Endothelial cell (in vitro differentiated cells): ENCODE data around the gene GALNT6. TPM values are rescaled to one million over a fixed set of nuclear protein-coding genes. Genes with fewer than 3 reads are reported as not detected.
"Not testable (repeated sequence)": the region's sequence is repeated elsewhere in the genome, so short reads cannot be mapped to it uniquely, and the experiment has no call there.

Source experiments
- DNase-seq: peaks from one replicate; pipeline ENCODE4 v3.0.0; 2021; ENCODE audit warnings: low spot score
- H3K27ac Mint-ChIP-seq: one replicate; pipeline ENCODE4 v1.8.0; 2021; ENCODE audit warnings: mixed read lengths, inconsistent platforms; ENCODE audit not compliant: unreplicated experiment
- H3K27me3 Mint-ChIP-seq: one replicate; pipeline ENCODE4 v1.8.0; 2021; ENCODE audit warnings: mild to moderate bottlenecking, moderate library complexity, mixed read lengths, inconsistent platforms; ENCODE audit not compliant: unreplicated experiment
- H3K36me3 Mint-ChIP-seq: one replicate; pipeline ENCODE4 v1.8.0; 2021; ENCODE audit warnings: mild to moderate bottlenecking, low read depth, mixed read lengths, inconsistent platforms; ENCODE audit not compliant: unreplicated experiment
- H3K4me1 Mint-ChIP-seq: one replicate; pipeline ENCODE4 v1.8.0; 2021; ENCODE audit warnings: mild to moderate bottlenecking, mixed read lengths, inconsistent platforms; ENCODE audit not compliant: unreplicated experiment
- H3K4me3 Mint-ChIP-seq: one replicate; pipeline ENCODE4 v1.8.0; 2021; ENCODE audit warnings: mild to moderate bottlenecking, mixed read lengths, inconsistent platforms; ENCODE audit not compliant: unreplicated experiment
- H3K9me3 Mint-ChIP-seq: one replicate; pipeline ENCODE4 v1.8.0; 2021; ENCODE audit warnings: mixed read lengths, inconsistent platforms; ENCODE audit not compliant: unreplicated experiment
- total RNA-seq: library from RNA; stranded (reverse); fragmentation: NEBNext Ultra II Directional; extraction: Animal tissue kit (Norgen Biotek cat#: 25700); gene quantifications from one replicate; pipeline ENCODE4 v1.2.1, GENCODE V29; 2021; ENCODE audit not compliant: unreplicated experiment
- TF ChIP-seq, protein P1 (sequence below): fragments of 200-600 bp; sonication (generic); IDR thresholded peaks from one replicate; pipeline ENCODE4 v1.5.0; 2021; ENCODE audit warnings: antibody characterized with exemption; ENCODE audit not compliant: unreplicated experiment

Gene GALNT6
- total RNA-seq, 1 donor from 2014 or later, result 12.5 TPM

DNA sequence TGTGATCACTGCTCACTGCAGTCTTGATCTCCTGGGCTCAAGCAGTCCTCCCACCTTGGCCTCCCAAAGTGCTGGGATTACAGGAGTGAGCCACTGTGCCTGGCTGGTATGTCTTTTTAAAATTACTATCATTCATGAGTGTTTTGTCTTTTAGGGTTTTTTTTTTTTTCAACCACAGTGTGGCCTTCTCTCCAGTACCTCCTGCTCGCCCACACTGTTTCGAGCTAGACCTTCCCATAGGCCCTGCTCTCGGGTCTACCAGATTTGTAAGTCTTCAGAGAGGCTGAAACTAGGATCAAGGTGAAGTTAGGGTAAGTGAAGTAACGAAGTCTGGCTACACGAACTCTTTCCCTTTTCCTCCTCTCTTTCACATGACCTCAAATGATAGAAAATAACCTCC is 68.8 kb downstream of the GALNT6 start:
- Mint-ChIP-seq H3K4me1 (peaks cover 20% of the 10 kb centered on the region), H3K4me3 (no peak overlapping the region), H3K9me3 (no peaks in the 10 kb centered on the region), H3K27ac (no peak overlapping the region), H3K27me3 (peaks cover 2% of the 10 kb centered on the region), H3K36me3 (no peaks in the 10 kb centered on the region)
- TF ChIP-seq, protein P1, sequence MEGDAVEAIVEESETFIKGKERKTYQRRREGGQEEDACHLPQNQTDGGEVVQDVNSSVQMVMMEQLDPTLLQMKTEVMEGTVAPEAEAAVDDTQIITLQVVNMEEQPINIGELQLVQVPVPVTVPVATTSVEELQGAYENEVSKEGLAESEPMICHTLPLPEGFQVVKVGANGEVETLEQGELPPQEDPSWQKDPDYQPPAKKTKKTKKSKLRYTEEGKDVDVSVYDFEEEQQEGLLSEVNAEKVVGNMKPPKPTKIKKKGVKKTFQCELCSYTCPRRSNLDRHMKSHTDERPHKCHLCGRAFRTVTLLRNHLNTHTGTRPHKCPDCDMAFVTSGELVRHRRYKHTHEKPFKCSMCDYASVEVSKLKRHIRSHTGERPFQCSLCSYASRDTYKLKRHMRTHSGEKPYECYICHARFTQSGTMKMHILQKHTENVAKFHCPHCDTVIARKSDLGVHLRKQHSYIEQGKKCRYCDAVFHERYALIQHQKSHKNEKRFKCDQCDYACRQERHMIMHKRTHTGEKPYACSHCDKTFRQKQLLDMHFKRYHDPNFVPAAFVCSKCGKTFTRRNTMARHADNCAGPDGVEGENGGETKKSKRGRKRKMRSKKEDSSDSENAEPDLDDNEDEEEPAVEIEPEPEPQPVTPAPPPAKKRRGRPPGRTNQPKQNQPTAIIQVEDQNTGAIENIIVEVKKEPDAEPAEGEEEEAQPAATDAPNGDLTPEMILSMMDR, result no peak
- no peak for DNase-seq

DNA sequence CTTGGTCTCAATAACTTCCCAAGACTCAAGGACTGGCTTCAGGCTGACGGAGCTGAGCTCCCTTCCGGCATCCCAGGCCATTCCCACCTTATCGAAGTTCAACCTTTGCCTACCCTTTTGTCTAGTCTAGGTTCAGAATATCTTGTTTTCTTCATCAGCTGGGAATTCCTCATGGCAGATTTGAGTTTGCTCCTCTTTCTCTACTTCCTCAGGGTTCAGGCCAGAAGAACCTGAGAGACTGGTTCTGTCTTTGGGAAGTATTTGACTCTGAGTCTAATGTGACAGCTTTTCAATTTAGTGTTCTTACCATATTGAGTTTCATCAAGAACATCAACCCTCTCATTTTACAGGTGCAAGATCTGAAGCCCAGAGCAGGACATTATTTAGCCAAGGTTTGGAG is 69.3 kb downstream of the GALNT6 start:
- Mint-ChIP-seq H3K9me3 (no peaks in the 10 kb centered on the region), H3K36me3 (no peaks in the 10 kb centered on the region), H3K27ac (no peak overlapping the region), H3K4me1 (peaks cover 16% of the 10 kb centered on the region), H3K27me3 (peaks cover under 1% of the 10 kb centered on the region), H3K4me3 (no peak overlapping the region)
- TF ChIP-seq, protein P1, result no peak
- DNase-seq, result no peak

DNA sequence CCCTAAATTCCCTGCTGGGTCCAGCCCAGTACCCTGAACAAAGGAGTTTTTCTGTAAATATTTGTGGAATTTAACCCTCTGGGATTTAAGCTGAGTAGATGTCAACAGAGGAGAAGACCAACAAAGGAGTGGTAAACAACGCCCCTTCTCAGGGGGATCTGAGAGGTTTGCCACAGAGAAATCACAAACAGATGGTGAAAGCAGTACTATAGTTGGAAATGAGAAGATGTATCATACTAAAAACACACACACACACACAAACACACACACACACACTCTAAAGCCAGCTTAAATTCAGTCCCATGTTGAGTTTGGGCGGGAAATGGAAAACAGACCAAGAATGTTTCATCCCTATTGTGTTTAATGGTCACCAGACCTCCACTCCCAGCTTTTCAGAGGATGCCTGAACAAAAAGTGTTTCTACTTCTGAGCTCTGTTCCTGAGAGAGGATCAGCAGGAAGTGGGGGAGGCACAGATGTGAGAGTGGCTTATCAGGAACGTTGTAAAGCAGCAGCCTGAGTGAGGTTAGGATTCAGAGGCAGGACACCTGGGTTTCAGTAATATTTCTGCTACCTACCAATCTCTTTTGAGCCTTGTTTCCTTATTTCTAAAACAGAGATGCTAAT is 70.4 kb downstream of the GALNT6 start:
- no peak overlapping the region for H3K4me3 Mint-ChIP-seq
- TF ChIP-seq, protein P1, result no peak
- H3K36me3 Mint-ChIP-seq, result no peaks in the 10 kb centered on the region
- peak overlapping the region; percentile 94 for H3K27ac Mint-ChIP-seq
- peaks cover 12% of the 10 kb centered on the region for H3K4me1 Mint-ChIP-seq
- DNase-seq, result peak; percentile 12
- no peaks in the 10 kb centered on the region for H3K27me3 Mint-ChIP-seq
- H3K9me3 Mint-ChIP-seq, result no peaks in the 10 kb centered on the region

DNA sequence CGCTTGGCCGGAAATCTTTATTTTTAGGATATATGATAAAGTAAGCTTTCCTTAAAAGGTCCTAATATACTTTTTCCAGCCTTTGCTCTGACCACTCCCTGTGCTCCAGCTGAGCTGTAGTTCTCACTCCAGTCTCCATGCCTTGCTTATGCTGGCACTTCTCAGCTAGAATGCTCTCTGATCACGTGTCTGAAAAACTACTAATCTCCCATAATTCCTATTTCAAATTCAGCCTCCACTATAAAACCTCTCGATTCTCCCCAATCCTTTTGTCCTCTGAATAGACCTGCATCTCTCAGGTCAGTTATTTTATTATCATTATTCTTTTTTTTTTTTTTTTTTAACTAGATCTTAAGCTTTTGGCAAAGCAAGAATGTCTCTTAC is 70.9 kb downstream of the GALNT6 start:
- Mint-ChIP-seq H3K27ac (peak overlapping the region; percentile 94), H3K4me1 (peaks cover 12% of the 10 kb centered on the region), H3K9me3 (no peaks in the 10 kb centered on the region), H3K27me3 (no peaks in the 10 kb centered on the region), H3K36me3 (no peaks in the 10 kb centered on the region), H3K4me3 (no peak overlapping the region)
- no peak for DNase-seq
- TF ChIP-seq, protein P1, result no peak

DNA sequence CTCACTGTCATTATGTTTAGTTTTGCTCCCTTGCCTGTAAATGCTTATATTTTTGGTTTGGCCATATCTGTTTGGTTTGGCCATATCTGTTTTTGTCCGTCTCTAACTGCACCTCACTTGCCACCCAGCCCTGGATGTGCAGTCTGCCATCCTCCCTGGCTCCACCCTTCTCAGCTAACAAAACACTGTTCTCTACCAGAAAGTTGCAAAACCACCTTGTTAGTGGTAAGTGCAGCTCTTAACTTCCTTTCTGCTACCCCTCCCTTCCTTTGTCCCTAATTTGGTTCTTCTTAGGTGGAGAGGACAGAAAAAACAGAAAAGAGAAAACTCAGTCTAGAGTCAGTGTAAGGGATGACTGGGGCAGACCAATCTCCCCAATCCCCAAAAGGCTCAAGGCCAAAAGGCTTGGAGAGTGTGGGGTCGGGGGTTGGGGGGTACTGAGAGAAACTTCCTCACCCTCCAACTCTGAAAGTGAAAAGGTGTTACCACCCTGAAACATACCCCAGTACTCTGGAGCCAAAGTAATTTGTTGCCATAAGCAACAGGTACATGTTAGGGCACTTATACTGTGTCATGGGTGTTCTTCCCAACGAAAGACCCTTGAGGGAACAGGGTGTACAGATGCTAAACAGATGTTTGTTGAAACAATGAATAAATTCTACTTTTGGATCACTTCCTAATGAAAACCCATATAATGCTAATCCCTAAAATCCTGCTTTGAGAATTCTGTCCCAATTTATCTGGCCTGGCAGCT is 72.2 kb downstream of the GALNT6 start:
- no peak overlapping the region for H3K27ac Mint-ChIP-seq
- TF ChIP-seq, protein P1, result no peak
- DNase-seq, result no peak
- H3K36me3 Mint-ChIP-seq, result no peaks in the 10 kb centered on the region
- H3K4me1 Mint-ChIP-seq, result peaks cover 12% of the 10 kb centered on the region
- H3K27me3 Mint-ChIP-seq, result no peaks in the 10 kb centered on the region
- H3K4me3 Mint-ChIP-seq, result no peak overlapping the region
- no peaks in the 10 kb centered on the region for H3K9me3 Mint-ChIP-seq

DNA sequence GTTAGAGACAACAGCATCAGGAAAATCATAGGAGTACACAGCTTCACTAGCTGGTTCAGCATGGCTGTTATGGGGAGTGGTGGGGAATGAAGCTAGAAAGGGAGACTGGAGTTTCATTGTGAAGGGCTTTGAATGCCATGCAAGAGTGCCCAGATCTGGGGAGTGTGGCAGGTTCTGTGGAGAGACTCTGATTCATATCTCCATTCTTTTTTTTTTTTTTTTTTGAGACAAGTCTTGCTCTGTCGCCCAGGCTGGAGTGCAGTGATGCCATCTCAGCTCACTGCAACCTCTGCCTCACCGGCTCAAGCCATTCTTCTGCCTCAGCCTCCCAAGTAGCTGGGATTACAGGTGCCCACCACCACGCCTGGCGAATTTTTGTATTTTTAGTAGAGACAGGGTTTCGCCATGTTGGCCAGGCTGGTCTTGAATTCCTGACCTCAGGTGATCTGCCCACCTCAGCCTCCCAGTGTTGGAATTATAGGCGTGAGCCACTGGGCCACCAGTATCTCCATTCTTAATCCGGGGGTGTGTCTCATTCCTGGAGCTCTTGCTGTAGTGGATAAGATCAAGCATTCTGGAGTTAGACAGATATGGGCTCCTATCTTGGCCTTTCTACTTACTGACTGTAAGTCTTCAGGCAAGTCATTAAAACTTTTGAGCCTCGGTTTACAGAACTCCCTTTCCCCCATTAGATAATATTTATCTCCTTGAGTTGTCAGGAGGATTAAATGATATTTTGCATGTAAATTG is 73.0 kb downstream of the GALNT6 start:
- H3K27ac Mint-ChIP-seq, H3K27me3 Mint-ChIP-seq, DNase-seq, H3K4me3 Mint-ChIP-seq, H3K9me3 Mint-ChIP-seq, H3K36me3 Mint-ChIP-seq: not testable (repeated sequence)
- peaks cover 12% of the 10 kb centered on the region for H3K4me1 Mint-ChIP-seq
